SK-N-SH treated with all-trans-retinoic acid at 6 μM for 48 hours (cell line): ENCODE data around the gene ME2.
"Not testable (repeated sequence)": the region's sequence is repeated elsewhere in the genome, so short reads cannot be mapped to it uniquely, and the experiment has no call there.

Source experiments
- ATAC-seq: fragments of 200-7000 bp; cut with Tn5 transposase; 3 replicates; pipeline ENCODE4 v1.9.1; 2020; ENCODE audit warnings: mild to moderate bottlenecking, moderate library complexity
- ARNTL ChIP-seq: fragments of 450-650 bp; formaldehyde crosslinking; IDR thresholded peaks from 2 replicates; pipeline ENCODE4 v1.5.0; 2020; ENCODE audit warnings: low read depth, mild to moderate bottlenecking, moderate library complexity, borderline replicate concordance
- CREB5 ChIP-seq: fragments of 250-450 bp; sonication (Bioruptor Pico); IDR thresholded peaks from 2 replicates; pipeline ENCODE4 v1.5.1; 2020; ENCODE audit warnings: low read depth, mild to moderate bottlenecking, moderate library complexity
- CSRNP3 ChIP-seq: fragments of 250-450 bp; sonication (Bioruptor Pico); IDR thresholded peaks from 2 replicates; pipeline ENCODE4 v1.5.1; 2021; ENCODE audit warnings: mild to moderate bottlenecking, moderate library complexity
- ESRRG ChIP-seq: fragments of 250-450 bp; sonication (Bioruptor Pico); IDR thresholded peaks from 2 replicates; pipeline ENCODE4 v1.6.1; 2021; ENCODE audit warnings: mild to moderate bottlenecking
- ISL1 ChIP-seq: fragments of 250-450 bp; sonication (Bioruptor Pico); IDR thresholded peaks from 2 replicates; pipeline ENCODE4 v2.1.2; 2022; ENCODE audit warnings: mild to moderate bottlenecking, moderate library complexity
- OSR1 ChIP-seq: fragments of 250-450 bp; sonication (Bioruptor Pico); IDR thresholded peaks from 2 replicates; pipeline ENCODE4 v1.8.0; 2022; ENCODE audit warnings: moderate library complexity, mild to moderate bottlenecking, inconsistent platforms
- POU6F1 ChIP-seq: fragments of 250-450 bp; sonication (Bioruptor Pico); IDR thresholded peaks from 2 replicates; pipeline ENCODE4 v1.8.0; 2021; ENCODE audit warnings: low read depth, mild to moderate bottlenecking, moderate library complexity, borderline replicate concordance
- PPARA ChIP-seq: fragments of 250-450 bp; sonication (Bioruptor Pico); IDR thresholded peaks from 2 replicates; pipeline ENCODE4 v1.5.0; 2020; ENCODE audit warnings: mild to moderate bottlenecking, borderline replicate concordance
- SNAI2 ChIP-seq: fragments of 250-450 bp; sonication (Bioruptor Pico); IDR thresholded peaks from 2 replicates; pipeline ENCODE4 v1.5.0; 2020; ENCODE audit warnings: mild to moderate bottlenecking, moderate library complexity
- TCF4 ChIP-seq: fragments of 250-450 bp; sonication (Bioruptor Pico); IDR thresholded peaks from 2 replicates; pipeline ENCODE4 v1.8.0; 2021; ENCODE audit warnings: mild to moderate bottlenecking, moderate library complexity, borderline replicate concordance
- TOX ChIP-seq: fragments of 250-450 bp; sonication (Bioruptor Pico); IDR thresholded peaks from 2 replicates; pipeline ENCODE4 v1.8.0; 2021; ENCODE audit warnings: mild to moderate bottlenecking, moderate library complexity, borderline replicate concordance
- ZC3H10 ChIP-seq: fragments of 250-450 bp; sonication (Bioruptor Pico); IDR thresholded peaks from 2 replicates; pipeline ENCODE4 v1.5.1; 2021; ENCODE audit warnings: mild to moderate bottlenecking, moderate library complexity
- ZFP3 ChIP-seq: fragments of 250-450 bp; sonication (Bioruptor Pico); IDR thresholded peaks from 2 replicates; pipeline ENCODE4 v1.5.0; 2020; ENCODE audit warnings: mild to moderate bottlenecking, moderate library complexity
- ZFP30 ChIP-seq: fragments of 450-650 bp; formaldehyde crosslinking; IDR thresholded peaks from 2 replicates; pipeline ENCODE4 v1.5.0; 2022; ENCODE audit warnings: mild to moderate bottlenecking, moderate library complexity
- ZNF565 ChIP-seq: fragments of 450-650 bp; formaldehyde crosslinking; conservative IDR thresholded peaks from 2 replicates; pipeline ENCODE4 v1.5.0; 2020; ENCODE audit warnings: low read depth, mild to moderate bottlenecking, moderate library complexity
- ZNF8 ChIP-seq: fragments of 450-650 bp; formaldehyde crosslinking; IDR thresholded peaks from 2 replicates; pipeline ENCODE4 v1.5.0; 2020; ENCODE audit warnings: mild to moderate bottlenecking, moderate library complexity
- TF ChIP-seq, protein P1 (sequence below): fragments of 250-450 bp; sonication (Bioruptor Pico); IDR thresholded peaks from 2 replicates; pipeline ENCODE4 v1.5.0; 2020; ENCODE audit warnings: mild to moderate bottlenecking, moderate library complexity

The ME2 gene

GRCh38 chr18:50830544-50830943 lies 48.4 kb upstream of the ME2 start:
- TF ChIP-seq CREB5 (CRISPR knock-in tag) (no peak), TCF4 (no peak), OSR1 (CRISPR knock-in tag) (no peak), ZNF8 (CRISPR knock-in tag) (no peak), POU6F1 (CRISPR knock-in tag) (no peak), ISL1 (CRISPR knock-in tag) (no peak), ZFP30 (CRISPR knock-in tag) (no peak), SNAI2 (CRISPR knock-in tag) (no peak), ZNF565 (CRISPR knock-in tag) (no peak), CSRNP3 (no peak)
- ATAC-seq = no peak

- no peak for ATAC-seq
- TF ChIP-seq, protein P1, sequence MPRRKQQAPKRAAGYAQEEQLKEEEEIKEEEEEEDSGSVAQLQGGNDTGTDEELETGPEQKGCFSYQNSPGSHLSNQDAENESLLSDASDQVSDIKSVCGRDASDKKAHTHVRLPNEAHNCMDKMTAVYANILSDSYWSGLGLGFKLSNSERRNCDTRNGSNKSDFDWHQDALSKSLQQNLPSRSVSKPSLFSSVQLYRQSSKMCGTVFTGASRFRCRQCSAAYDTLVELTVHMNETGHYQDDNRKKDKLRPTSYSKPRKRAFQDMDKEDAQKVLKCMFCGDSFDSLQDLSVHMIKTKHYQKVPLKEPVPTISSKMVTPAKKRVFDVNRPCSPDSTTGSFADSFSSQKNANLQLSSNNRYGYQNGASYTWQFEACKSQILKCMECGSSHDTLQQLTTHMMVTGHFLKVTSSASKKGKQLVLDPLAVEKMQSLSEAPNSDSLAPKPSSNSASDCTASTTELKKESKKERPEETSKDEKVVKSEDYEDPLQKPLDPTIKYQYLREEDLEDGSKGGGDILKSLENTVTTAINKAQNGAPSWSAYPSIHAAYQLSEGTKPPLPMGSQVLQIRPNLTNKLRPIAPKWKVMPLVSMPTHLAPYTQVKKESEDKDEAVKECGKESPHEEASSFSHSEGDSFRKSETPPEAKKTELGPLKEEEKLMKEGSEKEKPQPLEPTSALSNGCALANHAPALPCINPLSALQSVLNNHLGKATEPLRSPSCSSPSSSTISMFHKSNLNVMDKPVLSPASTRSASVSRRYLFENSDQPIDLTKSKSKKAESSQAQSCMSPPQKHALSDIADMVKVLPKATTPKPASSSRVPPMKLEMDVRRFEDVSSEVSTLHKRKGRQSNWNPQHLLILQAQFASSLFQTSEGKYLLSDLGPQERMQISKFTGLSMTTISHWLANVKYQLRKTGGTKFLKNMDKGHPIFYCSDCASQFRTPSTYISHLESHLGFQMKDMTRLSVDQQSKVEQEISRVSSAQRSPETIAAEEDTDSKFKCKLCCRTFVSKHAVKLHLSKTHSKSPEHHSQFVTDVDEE (CRISPR knock-in tag) = no peak
- TF ChIP-seq ZFP3 (CRISPR knock-in tag) (no peak), ZC3H10 (no peak), TCF4 (no peak), ZNF8 (CRISPR knock-in tag) (no peak), ARNTL (CRISPR knock-in tag) (no peak)
These were observed 46.2 kb upstream of the ME2 start for GRCh38 chr18:50832754-50833153.

DNA sequence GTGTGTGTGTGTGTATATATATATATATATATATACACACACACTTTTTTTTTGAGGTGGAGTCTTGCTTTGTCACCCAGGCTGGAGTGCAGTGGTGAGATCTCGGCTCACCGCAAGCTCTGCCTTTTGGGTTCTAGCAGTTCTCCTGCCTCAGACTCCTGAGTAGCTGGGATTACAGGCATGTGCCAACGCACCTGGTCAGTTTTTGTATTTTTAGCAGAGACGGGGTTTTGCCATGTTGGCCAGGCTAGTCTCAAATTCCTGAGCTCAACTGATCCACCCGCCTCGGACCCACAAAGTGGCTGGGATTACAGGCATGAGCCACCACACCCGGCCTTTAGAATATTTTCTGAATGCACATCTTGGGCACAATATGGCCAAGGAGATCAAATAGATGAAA lies 45.4 kb upstream of the ME2 start:
- not testable (repeated sequence) for ATAC-seq

DNA sequence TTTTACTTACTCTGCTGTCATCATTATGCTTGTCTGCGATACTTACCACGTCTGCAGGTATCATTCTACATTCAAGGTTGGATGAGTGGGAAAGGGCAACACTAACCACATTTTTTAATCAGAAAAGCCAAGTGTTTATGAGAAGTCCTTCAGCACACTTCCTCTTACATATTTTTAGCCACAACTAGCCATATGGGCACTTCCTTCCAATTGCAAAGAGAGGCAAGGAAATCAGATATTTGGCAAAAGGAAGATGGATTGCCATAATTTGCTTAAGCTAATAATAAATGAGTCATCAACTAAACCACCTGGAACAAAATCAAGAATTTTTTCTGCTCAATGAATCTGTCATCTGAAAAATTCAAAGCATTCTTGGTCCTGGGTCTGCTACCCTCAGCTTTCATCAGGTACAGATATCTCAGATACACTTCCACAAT lies 42.4 kb upstream of the ME2 start:
- TF ChIP-seq ESRRG (CRISPR knock-in tag) (no peak), TOX (CRISPR knock-in tag) (peak; percentile 32; the same call in 1 of the 2 replicates), ZC3H10 (peak; percentile 82), ISL1 (CRISPR knock-in tag) (peak; percentile 94)
- TF ChIP-seq, all 23 proteins: peak for 3
- ATAC-seq = peak; percentile 86

GRCh38 chr18:50839341-50839740 lies 39.6 kb upstream of the ME2 start:
- TF ChIP-seq CSRNP3 (no peak), POU6F1 (CRISPR knock-in tag) (no peak), ZFP30 (CRISPR knock-in tag) (no peak), CREB5 (CRISPR knock-in tag) (no peak), TCF4 (no peak), ISL1 (CRISPR knock-in tag) (no peak), SNAI2 (CRISPR knock-in tag) (no peak), PPARA (CRISPR knock-in tag) (no peak), ZNF8 (CRISPR knock-in tag) (no peak)
- TF ChIP-seq, protein P1 (CRISPR knock-in tag) = no peak
- no peak for ATAC-seq
